ENCODE measurements around the gene SCAF1. TPM values are rescaled to one million over a fixed set of nuclear protein-coding genes. Genes with fewer than 3 reads are reported as not detected.

The SCAF1 gene
- polyA plus RNA-seq, 3 donors from 2014 or later: 0.87 to 2.6 TPM; not detected in 1

- Mint-ChIP-seq H3K36me3 (no peaks in the 10 kb centered on the region), H3K27ac (peak overlapping the region; percentile 93 to 99 (median 96)), H3K4me3 (peak overlapping the region; percentile 92 to 97 (median 95)), H3K27me3 (ENCODE audit: low read depth in 3 of 3) (peaks cover 5 to 9% (median 8%) of the 10 kb centered on the region in 3 donors), H3K9me3 (no peaks in the 10 kb centered on the region), H3K4me1 (peaks cover 56 to 69% of the 10 kb centered on the region in 2 donors)
- DNase-seq: no peak
Measured at GRCh38 chr19:49642492-49643035, 555 bp downstream of the SCAF1 start.

DNA sequence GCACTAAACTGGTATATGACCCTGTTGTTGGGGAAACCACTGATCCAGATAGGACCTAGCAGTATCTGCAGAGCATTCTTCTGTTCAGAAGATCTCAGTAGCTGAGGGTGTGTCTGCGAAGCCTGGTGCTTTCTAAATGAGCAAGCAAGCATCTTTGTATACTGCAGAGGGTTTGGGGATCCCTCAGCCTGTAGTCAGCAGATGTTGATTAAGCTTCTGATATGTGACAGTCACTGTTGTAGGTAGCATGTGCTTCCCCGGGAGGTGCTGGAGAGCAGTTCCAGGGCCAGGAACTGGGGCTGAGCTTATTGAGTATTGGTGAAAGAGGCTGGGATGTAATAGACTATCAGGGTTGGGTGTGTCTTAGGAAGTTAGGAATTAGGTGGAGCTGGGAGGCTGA is 1.5 kb downstream of the SCAF1 start:
- Mint-ChIP-seq H3K36me3 (no peaks in the 10 kb centered on the region), H3K4me1 (peaks cover 50 to 62% of the 10 kb centered on the region in 2 donors), H3K27ac (peak overlapping the region; percentile 61 to 99 (median 94)), H3K27me3 (ENCODE audit: low read depth in 3 of 3) (peaks cover 5 to 8% (median 7%) of the 10 kb centered on the region in 3 donors), H3K9me3 (no peaks in the 10 kb centered on the region), H3K4me3 (peak overlapping the region; percentile 92 to 97 (median 95))
- no peak for DNase-seq

DNA sequence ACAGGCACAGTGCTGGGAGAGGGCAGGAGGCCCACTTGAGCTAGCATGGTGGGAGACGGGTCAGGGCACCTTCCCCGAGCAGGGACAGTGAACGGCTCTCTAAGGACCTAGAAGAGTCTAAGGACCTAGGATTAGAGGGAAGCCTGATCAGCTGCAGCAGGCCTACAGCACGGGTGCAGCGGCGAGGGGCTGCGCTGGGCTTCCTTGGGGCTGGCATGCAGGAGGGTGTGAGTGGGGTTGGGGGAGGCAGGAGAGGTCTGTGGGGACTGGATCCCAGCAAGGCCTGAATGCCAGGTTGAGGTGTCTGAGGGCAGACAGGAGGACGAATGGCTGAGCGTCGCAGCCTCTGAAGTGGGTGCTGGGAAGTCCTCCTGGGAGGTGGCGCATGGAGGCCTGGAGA is 3.6 kb downstream of the SCAF1 start:
- Mint-ChIP-seq H3K9me3 (no peaks in the 10 kb centered on the region), H3K36me3 (peaks cover 0 to 5% (median 3%) of the 10 kb centered on the region in 3 donors), H3K4me1 (peaks cover 36 to 46% of the 10 kb centered on the region in 2 donors), H3K4me3 (no peak overlapping the region), H3K27me3 (ENCODE audit: low read depth in 3 of 3) (peaks cover 5 to 8% (median 6%) of the 10 kb centered on the region in 3 donors), H3K27ac (peak overlapping the region in 1 of 6 donors; percentile 50)
- no peak for DNase-seq

GRCh38 chr19:49645995-49646394 is 4.0 kb downstream of the SCAF1 start:
- Mint-ChIP-seq H3K36me3 (peaks cover 0 to 5% (median 3%) of the 10 kb centered on the region in 3 donors), H3K4me3 (no peak overlapping the region), H3K9me3 (no peaks in the 10 kb centered on the region), H3K4me1 (peaks cover 32 to 42% of the 10 kb centered on the region in 2 donors), H3K27me3 (ENCODE audit: low read depth in 3 of 3) (peaks cover 5 to 8% (median 7%) of the 10 kb centered on the region in 3 donors), H3K27ac (peak overlapping the region in 1 of 6 donors; percentile 7)
- DNase-seq: no peak

GRCh38 chr19:49646586-49646985 is 4.6 kb downstream of the SCAF1 start:
- Mint-ChIP-seq H3K9me3 (no peaks in the 10 kb centered on the region), H3K36me3 (peaks cover 0 to 5% (median 3%) of the 10 kb centered on the region in 3 donors), H3K4me3 (no peak overlapping the region), H3K27ac (peak overlapping the region in 1 of 6 donors; percentile 3), H3K27me3 (ENCODE audit: low read depth in 3 of 3) (peaks cover 4 to 7% (median 6%) of the 10 kb centered on the region in 3 donors), H3K4me1 (peaks cover 26 to 37% of the 10 kb centered on the region in 2 donors)
- DNase-seq: no peak

- no peak for DNase-seq
- peaks cover 13 to 14% of the 10 kb centered on the region in 2 donors for H3K4me1 Mint-ChIP-seq
- H3K9me3 Mint-ChIP-seq: no peaks in the 10 kb centered on the region
- H3K27ac Mint-ChIP-seq: no peak overlapping the region
- H3K36me3 Mint-ChIP-seq: peaks cover 7 to 9% (median 9%) of the 10 kb centered on the region in 3 donors
- no peak overlapping the region for H3K4me3 Mint-ChIP-seq
- H3K27me3 Mint-ChIP-seq (ENCODE audit: low read depth in 3 of 3): peaks cover 2 to 4% (median 3%) of the 10 kb centered on the region in 3 donors
Measured at GRCh38 chr19:49651029-49651819, 9.2 kb downstream of the SCAF1 start.

- DNase-seq: no peak
- Mint-ChIP-seq H3K27me3 (ENCODE audit: low read depth in 3 of 3) (peaks cover 2 to 6% (median 4%) of the 10 kb centered on the region in 3 donors), H3K36me3 (peaks cover 7 to 9% (median 9%) of the 10 kb centered on the region in 3 donors), H3K4me1 (peaks cover 17 to 20% of the 10 kb centered on the region in 2 donors), H3K9me3 (no peaks in the 10 kb centered on the region), H3K27ac (no peak overlapping the region), H3K4me3 (no peak overlapping the region)
Measured at GRCh38 chr19:49651820-49652550, 10.0 kb downstream of the SCAF1 start.

DNA sequence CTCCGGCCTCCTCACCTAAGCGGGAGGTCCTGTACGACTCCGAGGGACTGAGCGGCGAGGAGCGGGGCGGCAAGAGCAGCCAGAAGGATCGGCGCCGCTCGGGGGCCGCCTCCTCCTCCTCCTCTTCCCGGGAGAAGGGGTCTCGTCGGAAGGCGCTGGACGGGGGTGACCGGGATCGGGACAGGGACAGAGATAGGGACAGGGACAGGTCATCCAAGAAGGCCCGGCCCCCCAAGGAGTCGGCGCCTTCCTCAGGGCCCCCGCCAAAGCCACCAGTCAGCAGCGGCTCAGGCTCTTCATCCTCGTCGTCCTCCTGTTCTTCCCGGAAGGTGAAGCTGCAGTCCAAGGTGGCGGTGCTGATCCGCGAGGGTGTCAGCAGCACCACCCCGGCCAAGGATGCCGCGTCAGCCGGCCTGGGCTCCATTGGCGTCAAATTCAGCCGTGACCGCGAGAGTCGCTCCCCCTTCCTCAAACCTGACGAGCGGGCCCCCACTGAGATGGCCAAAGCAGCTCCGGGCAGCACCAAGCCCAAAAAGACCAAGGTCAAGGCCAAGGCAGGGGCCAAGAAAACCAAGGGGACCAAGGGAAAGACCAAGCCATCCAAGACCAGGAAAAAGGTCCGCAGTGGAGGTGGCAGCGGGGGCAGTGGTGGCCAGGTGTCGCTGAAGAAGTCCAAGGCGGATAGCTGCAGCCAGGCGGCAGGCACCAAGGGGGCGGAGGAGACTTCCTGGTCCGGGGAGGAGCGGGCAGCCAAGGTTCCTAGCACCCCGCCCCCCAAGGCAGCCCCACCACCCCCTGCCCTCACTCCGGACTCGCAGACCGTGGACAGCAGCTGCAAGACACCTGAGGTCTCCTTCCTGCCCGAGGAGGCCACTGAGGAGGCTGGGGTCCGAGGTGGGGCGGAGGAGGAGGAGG is 10.8 kb downstream of the SCAF1 start:
- Mint-ChIP-seq H3K9me3 (no peaks in the 10 kb centered on the region), H3K4me3 (no peak overlapping the region), H3K36me3 (peaks cover 9 to 10% (median 9%) of the 10 kb centered on the region in 3 donors), H3K27me3 (ENCODE audit: low read depth in 3 of 3) (peaks cover 2 to 7% (median 6%) of the 10 kb centered on the region in 3 donors), H3K4me1 (peaks cover 13 to 20% of the 10 kb centered on the region in 2 donors), H3K27ac (peak overlapping the region in 1 of 6 donors; percentile 2)
- DNase-seq: no peak

- Mint-ChIP-seq H3K27ac (peak overlapping the region in 2 of 6 donors; percentile 74 to 76), H3K36me3 (peaks cover 9 to 11% (median 9%) of the 10 kb centered on the region in 3 donors), H3K4me3 (no peak overlapping the region), H3K27me3 (ENCODE audit: low read depth in 3 of 3) (peaks cover 2 to 7% (median 6%) of the 10 kb centered on the region in 3 donors), H3K4me1 (peaks cover 13 to 20% of the 10 kb centered on the region in 2 donors), H3K9me3 (no peaks in the 10 kb centered on the region)
- no peak for DNase-seq
Measured at GRCh38 chr19:49653466-49653806, 11.4 kb downstream of the SCAF1 start.

DNA sequence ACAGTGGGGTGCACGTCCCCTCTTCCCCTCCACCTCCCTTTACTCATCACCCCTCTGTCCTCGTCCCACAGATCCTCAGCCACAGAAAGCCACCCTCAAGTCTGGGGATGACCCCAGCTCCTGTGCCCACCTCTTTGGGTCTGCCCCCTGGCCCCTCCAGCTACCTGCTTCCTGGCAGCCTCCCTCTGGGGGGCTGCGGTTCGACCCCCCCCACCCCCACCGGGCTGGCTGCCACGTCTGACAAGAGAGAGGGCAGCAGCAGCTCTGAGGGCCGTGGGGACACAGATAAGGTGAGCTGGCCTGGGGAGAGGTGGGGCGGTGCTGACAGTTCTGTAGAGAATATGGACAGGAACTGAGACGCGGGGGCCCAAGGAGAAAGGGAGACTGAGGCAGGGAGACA is 12.6 kb downstream of the SCAF1 start:
- no peaks in the 10 kb centered on the region for H3K9me3 Mint-ChIP-seq
- H3K36me3 Mint-ChIP-seq: peaks cover 4 to 11% (median 6%) of the 10 kb centered on the region in 3 donors
- H3K27me3 Mint-ChIP-seq (ENCODE audit: low read depth in 3 of 3): peaks cover 2 to 7% (median 6%) of the 10 kb centered on the region in 3 donors
- DNase-seq: no peak
- H3K4me1 Mint-ChIP-seq: peaks cover 13 to 20% of the 10 kb centered on the region in 2 donors
- H3K27ac Mint-ChIP-seq: peak overlapping the region; percentile 81 to 99 (median 96)
- H3K4me3 Mint-ChIP-seq: no peak overlapping the region

GRCh38 chr19:49655570-49656455 is 13.8 kb downstream of the SCAF1 start:
- Mint-ChIP-seq H3K4me1 (peaks cover 18 to 20% of the 10 kb centered on the region in 2 donors), H3K27ac (peak overlapping the region; percentile 81 to 99 (median 96)), H3K4me3 (peak overlapping the region; percentile 47 to 74 (median 67)), H3K9me3 (no peaks in the 10 kb centered on the region), H3K27me3 (ENCODE audit: low read depth in 3 of 3) (peaks cover 2 to 7% (median 5%) of the 10 kb centered on the region in 3 donors), H3K36me3 (peaks cover 4 to 11% (median 6%) of the 10 kb centered on the region in 3 donors)
- DNase-seq: peak; percentile 61 to 62 (median 61)

All from immature natural killer cell (primary cell).